Limb (tissue), 2 donors: ENCODE results near the gene FAM120B.
"Not testable (repeated sequence)": the region's sequence is repeated elsewhere in the genome, so short reads cannot be mapped to it uniquely, and the experiment has no call there.

Experiments
- DNase-seq, 2 donors: peaks; one replicate each; pipeline ENCODE4 v3.0.0-alpha.2; 2016; ENCODE audit errors: extremely low spot score in 2 of 2

FAM120B gene

DNA sequence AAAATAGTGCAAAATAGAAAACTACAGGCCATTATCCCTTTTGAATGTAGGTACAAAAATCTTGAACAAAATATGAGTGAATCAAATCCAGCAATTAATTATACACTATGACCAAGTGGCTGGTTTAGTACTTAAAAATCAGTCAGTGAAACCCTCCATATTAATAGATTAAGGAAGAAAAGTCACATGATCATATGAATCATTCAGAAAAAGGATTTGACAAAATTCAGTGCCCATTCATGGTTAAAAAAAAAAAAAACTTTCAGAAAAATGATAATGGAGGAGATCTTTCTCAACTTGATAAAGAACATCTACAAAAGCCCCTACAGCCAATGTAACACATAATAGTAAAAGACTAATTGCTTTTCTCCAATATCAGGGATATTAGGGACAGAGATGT, 75.0 kb downstream of the FAM120B start:
- DNase-seq, result no peak

DNA sequence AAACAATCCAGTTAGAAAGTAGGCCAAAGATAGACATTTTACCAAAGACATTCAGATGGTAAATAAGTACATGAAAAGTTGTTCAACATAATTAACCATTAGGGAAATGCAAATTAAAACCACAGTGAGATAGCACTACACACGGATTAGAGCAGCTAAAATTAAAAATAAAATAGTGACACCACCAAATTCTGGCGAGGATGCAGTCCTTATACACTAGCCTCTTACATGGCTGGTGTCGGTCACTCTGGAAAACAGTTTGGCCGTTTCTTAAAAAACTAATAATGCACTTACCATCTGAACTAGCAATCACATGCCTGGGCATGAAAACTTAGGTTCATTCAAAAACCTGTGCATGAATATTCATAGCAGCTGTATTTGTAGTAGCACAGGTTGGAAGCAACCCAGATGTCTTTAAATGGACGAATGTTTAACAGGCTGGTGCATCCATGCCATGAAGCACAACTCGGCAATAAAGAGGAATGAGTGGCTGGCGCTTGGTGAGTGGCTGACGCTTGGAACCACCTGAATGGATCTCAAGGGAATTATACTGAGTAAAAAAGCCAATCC, 77.0 kb downstream of the FAM120B start:
- DNase-seq, result no peak

DNA sequence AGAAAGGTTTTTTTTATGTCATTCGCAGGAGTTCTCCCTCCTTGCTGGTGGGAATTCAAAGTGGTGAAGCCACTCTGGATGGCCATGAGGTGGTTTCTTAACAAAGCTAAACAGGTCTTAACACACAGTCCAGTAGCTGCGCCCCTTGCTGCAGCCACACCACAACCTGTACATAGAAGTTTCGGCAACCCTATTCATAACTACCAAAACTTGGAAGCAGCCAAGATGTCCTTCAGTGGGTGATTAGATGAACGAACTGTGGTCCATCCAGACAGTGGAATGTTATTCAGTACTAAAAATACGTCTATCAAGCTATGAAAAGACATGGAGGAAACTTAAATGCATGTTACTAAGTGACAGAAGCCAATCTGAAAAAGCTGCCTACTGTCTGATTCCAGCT, 78.9 kb downstream of the FAM120B start:
- DNase-seq, result no peak

DNA sequence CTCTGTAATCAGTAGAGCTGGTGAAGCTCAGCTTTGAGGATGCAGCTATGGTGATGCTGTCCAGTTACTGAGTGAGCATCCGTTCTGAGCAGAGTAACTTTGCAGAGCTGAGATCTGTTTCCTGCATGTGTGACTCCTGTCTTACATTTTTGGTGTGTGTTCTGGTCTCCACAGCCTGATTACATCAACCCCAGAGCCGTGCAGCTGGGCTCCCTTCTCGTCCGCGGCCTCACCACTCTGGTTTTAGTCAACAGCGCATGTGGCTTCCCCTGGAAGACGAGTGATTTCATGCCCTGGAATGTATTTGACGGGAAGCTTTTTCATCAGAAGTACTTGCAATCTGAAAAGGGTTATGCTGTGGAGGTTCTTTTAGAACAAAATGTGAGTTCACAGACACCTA, 81.6 kb downstream of the FAM120B start:
- DNase-seq, result no peak

DNA sequence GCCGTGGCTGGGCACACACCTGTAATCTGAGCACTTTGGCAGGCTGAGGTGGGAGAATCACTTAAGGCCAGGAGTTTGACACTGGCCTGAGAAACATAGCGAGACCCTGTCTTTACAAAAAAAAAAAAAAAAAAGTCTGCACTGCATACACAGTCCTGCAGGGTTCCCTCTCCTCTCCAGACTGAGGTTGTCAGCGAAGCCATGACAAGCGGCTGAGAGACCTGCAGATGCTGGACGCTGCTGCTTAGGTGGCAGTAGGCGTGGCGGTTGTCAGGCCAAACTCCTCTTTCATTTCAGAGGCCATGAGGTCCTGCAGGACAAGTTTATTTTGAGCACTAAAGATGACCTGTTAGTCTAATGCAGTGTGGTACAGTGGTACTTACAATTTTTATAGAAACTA, 86.5 kb downstream of the FAM120B start:
- no peak for DNase-seq

DNA sequence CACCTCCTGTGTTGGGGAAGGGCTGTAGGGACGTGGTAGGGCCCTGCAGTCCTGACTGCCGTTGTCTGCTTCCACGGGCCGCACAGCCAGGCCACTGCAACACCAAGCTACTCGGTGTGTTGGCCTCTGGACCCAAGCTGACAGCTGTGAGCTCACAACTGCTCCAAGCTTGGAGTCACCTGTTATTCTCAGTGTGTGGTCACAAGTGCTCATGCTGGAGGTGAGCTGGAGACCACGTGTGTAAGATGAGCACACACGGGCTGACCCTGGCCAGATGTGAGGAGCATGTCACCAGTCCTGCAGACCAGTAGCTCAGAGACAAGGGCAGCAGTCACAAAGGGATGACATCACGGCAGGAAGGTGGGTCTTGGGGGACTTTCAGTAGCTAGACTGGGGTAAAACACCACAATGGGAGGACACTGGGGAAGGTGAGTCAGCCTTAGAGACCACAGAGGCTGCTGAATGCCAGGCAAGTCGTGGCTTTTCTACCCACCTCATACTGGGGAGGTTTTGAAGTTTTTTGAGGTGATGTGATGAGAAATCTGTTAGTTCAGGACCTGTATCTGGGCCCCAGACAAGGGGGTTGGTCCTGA, 87.3 kb downstream of the FAM120B start:
- no peak for DNase-seq

DNA sequence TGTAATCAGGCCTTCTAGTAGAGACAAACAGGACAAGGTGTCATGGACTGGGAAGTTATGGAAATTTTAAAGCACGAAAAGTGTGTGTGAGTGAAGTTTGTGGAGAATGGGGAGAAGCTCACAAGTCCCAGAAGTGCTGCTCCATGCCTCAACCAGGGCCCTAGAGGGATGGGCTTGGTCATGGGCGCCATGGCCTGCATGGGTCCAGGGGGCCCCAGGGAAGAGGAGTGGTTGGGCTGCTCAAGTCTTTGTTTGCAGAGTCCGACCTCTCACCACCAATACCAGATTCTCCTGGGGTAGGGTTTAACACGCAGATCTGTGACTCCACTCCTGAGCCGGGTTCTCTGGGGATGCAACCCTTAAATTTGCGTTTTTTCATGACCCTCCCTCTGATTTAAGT, 88.4 kb downstream of the FAM120B start:
- no peak for DNase-seq

DNA sequence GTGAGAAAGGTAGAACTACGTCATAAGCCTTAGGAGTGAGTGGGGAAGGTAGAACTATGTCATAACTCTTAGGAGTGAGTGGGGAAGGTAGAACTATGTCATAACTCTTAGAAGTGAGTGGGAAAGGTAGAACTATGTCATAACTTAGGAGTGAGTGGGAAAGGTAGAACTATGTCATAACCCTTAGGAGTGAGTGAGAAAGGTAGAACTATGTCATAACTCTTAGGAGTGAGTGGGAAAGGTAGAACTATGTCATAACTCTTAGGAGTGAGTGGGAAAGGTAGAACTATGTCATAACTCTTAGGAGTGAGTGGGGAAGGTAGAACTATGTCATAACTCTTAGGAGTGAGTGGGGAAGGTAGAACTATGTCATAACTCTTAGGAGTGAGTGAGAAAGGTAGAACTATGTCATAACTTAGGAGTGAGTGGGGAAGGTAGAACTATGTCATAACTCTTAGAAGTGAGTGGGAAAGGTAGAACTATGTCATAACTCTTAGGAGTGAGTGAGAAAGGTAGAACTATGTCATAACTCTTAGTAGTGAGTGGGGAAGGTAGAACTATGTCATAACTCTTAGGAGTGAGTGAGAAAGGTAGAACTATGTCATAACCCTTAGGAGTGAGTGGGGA, 92.3 kb downstream of the FAM120B start:
- DNase-seq, result not testable (repeated sequence)

DNA sequence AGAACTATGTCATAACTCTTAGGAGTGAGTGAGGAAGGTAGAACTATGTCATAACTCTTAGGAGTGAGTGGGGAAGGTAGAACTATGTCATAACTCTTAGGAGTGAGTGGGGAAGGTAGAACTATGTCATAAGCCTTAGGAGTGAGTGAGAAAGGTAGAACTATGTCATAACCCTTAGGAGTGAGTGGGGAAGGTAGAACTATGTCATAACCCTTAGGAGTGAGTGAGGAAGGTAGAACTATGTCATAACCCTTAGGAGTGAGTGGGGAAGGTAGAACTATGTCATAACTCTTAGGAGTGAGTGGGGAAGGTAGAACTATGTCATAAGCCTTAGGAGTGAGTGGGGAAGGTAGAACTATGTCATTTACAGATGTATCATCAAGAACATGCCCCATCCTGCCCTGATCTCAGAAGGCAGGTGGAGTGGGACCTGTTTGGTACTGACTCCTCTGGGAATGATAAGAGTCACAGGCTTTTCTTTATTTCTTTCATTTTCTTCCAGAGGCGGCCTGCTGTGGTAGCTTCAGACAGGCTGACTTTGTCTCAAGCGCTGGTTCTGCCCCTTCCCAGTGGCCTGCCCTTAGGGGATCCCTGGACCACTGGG, 93.5 kb downstream of the FAM120B start:
- not testable (repeated sequence) for DNase-seq

DNA sequence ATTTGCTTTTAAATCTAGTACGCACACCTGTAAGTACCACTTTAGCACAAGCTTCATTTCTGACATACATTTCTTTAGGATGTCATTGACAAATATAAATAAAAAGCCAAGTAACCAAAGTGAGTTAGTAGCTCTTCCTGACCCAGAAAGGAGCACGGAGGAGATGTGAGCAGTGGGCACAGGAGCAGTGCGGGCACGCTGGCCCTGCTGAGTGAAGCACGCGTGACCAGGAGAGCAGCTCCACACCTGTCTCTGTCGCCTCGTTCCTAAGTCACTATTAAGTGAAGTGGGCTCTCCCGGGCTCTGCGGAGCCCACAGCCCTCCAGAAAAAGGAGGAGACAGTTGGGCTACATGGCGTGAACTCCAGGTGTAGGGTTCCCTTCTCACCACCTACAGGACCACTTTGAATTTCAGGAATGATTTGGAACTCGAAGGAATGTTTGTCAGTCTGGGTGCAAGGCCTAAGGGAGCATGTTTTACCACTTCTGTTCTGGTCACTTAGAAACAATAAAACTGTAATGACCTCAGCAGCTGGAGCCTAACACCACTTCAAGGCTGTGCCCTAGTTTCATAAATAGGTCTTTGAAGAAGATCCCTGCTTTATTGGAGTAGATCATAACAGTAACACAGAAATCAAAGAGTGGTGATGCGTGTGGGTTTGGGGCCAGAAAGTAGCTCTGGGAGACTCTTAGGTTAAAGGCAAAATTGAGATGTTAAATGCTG, 95.9 kb downstream of the FAM120B start:
- DNase-seq, result no peak

DNA sequence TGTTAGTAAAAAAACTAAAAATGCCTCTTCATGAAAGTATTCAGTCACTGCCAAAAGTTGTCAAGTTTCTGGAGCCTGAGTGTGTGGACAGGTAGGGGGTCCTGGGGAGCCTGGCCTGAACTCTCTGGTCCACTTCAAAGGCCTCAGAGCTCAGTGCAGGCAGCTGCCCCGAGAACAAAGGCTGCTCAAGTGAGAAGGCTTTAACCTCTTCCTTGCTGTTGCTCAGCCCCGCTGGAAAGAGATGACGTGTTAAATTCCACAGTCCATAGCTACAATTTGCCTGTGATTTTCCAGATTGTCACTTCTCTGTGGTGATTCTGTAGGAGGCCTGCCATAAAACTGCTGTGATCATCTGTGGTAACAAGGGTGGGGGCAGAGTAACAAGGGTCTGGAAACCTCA, 96.9 kb downstream of the FAM120B start:
- DNase-seq, result no peak

DNA sequence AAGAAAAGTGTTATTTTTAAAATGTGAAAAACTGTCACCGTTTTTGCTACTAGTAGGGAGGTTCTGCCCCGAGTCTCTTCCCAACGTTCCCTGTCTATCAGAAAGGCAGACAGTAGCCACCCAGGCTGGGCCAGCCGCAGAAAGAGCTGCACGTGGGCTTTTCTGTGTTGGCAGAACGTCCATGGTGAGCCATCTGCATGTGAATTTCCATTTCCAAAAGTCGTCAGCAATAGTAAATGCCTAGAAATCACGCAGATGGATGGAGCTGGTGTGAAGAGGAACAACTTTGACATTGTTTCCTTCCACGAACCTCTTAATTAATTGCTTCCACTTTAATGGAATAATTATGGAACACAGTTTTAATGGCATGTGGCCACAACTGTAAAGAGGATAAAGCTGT, 97.5 kb downstream of the FAM120B start:
- no peak for DNase-seq

DNA sequence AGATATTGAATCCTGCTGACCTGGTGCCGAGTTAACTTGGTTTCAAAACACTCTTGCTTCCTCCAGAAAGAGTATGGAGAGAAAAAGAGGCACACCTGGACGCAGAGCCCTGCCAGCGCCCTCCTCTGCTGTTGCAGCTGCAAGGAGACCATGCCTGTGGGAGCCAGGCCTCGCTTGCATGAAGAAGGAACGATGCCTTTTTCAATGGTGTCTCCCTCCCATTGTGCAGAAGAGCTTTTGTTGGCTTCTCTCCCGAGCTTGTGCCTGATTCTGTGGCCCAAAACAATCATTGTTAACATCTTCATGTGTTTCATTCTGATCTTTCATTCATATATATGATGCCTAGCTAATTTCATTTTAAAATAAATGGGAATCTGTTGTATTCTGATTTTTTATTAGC, 98.1 kb downstream of the FAM120B start:
- no peak for DNase-seq

DNA sequence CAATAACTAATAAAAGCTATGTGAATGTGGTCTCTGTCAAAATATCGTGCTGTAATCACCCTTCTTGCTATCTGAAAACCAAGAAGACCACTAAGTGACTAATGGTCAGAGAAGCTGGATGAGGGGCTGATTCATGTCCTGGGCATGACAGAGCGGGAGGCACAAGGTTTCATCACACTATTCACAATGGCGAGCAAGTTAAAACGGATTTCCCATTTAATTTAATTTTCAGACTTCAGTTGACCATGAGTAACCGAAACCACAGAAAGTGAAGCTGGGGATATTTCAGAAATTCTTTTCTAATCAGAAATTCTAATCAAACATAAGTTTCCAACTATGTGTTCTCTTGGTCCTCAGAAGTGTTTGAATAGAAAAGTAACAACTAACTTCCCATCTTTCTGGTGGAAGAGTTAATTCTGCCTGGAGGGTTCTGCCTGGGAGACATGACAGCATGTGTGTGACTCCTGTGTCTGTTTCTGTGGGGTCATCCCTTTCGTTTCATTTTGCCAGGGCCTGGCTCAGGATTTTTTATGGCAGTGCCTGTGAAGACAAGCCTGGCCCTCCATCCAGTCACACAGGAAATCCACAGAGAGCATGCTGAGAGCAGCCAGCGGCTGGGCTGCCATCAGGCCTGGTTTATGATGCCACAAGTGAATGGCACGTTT, 98.9 kb downstream of the FAM120B start:
- DNase-seq, result no peak

DNA sequence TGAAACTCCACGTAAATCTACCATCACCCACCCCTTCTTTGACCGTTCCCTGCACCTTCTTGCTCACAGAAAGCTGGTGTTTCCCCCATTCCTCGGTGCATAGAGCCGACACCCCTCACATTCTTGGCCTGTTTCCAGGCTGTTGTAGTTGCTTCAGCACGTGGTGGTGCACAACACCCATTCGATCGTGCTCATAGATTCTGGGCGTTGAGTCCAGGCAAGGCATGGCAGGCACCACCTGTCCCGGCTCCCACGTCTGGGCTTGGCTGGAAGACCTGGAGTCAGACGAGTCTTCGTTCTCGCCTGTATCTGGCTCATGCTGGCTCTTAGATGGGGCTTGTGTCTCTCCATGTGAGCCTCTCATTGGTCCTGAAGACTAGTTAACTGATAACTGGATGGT, 100.6 kb downstream of the FAM120B start:
- no peak for DNase-seq

DNA sequence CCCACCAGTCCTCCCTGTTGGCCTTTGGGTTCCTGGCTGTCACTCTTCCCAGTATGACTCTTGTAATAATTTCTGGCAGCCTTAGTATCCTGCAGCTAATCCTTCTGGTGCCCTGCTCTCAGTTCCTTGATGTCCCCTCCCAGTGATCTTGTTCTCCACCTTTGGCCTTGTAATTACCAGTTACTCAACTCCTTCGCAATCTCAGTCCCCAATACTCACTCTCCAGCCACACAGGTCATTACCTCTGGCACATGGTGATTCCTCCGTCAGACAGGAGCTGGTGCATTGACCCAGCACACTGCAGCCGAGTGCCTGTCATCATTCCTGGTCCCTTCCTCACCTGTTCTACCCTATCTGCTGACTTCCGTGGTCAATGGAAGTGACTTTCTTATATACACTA, 101.4 kb downstream of the FAM120B start:
- DNase-seq, result no peak

DNA sequence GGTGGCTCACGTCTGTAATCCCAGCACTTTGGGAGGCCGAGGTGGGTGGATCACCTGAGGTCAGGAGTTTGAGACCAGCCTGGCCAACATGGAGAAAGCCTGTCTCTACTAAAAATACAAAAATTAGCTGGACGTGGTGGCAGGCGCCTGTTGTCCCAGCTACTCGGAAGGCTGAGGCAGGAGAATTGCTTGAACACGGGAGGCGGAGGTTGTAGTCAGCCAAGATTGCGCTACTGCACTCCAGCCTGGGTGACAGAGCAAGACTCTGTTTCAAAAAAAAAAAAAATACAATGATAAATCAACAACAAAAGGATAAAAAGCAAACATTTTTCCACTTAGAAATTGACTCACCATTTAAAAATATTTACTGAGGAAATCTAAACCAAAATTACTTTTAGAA, 103.2 kb downstream of the FAM120B start:
- DNase-seq, result not testable (repeated sequence)

DNA sequence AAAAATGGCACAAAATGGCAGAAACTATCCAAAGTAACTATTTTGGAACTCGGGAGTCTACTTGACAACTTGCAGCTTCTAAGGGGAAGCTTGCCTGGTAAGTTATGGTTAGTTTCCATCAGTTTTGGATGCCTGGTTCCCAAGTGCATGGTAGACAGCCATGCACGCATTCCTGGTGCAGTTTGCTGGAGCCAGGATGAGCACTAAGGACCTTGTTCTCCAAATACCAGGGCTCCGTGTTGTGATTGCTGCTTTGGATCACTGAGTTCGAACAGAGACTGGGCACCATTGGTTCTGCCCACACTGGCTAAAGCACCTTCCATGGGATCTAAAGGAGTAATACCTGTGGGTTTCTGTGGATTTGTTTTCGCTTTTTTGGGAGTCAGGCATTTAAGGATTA, 103.7 kb downstream of the FAM120B start:
- DNase-seq, result no peak

DNA sequence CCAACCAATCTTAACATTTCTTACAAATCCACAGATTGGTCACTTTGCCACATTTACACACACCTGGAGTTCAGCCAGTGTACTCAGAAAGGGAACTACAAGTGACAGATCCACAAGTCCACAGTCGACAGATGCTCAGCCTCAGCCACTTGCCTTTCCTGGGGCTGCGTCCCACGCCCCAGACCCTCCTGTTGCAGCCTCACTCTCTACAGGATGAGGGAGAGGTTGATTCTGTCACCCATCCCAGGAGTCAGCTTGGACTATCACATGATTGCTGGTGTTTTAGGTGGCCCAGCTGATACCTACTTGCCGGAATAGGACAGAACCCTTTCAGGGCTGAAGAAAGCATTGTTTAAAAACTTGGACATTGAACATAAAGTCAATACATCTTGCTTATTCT, 108.8 kb downstream of the FAM120B start:
- DNase-seq, result no peak

DNA sequence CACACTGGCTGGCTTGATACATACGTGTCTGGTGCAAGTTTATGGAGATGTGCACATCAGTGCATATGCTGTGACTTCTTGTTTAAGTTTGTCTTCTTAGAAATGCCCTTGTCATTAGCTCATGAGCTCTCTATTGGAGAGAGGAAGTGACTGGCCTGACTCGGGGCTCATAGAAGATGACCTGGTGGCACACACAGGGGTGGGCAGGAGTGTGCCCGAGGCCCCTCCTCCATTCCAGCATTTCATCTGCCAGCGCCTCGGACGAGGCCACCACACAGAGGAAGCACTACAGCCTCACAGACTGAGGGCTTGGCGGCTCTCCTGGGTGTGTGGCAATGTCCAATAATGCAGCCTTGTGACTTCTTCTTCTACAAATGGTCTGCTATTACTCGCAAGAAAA, 109.7 kb downstream of the FAM120B start:
- no peak for DNase-seq

DNA sequence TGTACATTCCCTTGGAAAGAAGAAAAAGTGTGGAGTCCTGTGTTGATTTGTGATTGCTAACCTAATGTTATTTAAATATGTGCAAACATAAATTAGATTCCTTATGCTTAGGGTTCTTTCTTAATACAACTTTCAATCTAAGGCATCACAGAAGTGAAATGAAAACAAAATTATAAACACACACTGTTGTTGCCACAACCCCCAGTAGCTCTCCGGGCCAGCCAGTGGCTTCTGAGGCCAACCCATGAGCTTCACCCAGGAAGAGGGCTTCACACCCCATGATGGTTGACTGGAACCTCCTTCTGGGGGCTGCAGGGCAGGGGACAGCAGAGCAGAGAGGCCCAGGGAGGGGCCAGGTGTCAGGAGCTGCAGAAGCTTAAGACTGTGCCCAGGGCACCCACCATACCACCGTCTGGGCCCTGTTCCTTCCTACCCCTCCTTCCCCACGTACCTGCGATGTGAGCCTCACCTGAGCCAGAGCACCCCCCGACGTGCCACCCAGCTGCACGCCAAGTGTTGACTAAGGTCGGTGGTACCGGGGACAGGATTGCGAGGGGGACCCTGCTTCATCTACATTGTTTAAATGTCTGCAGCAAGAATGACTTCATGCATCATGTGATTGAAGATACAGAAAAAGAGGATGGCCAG, 110.5 kb downstream of the FAM120B start:
- no peak for DNase-seq
